ENCODE measurements around the gene PRH2. TPM values are rescaled to one million over a fixed set of nuclear protein-coding genes. Genes with fewer than 3 reads are reported as not detected.

PRH2 gene
- total RNA-seq, 2 experiments from 2014 or later, result not detected

- ChIA-PET POLR2A (no interaction called here), CTCF (no interaction called here)
- DNase-seq (no peak), ATAC-seq (no peak)
- H3K36me3 Mint-ChIP-seq (ENCODE audit: low read depth), result peaks cover 11% of the 10 kb centered on the region
- no peaks in the 10 kb centered on the region for H3K27me3 Mint-ChIP-seq (ENCODE audit: low read depth)
- H3K9me3 Mint-ChIP-seq (ENCODE audit: insufficient read depth), result no peaks in the 10 kb centered on the region
- no peak overlapping the region for H3K4me3 Mint-ChIP-seq
- peaks cover 1% of the 10 kb centered on the region for H3K4me1 Mint-ChIP-seq (ENCODE audit: low read depth)
- H3K27ac Mint-ChIP-seq, result no peak overlapping the region
These were observed 38.4 kb downstream of the PRH2 start for GRCh38 chr12:10967409-10967808.

- ATAC-seq (no peak), DNase-seq (no peak)
- H3K27ac Mint-ChIP-seq, result no peak overlapping the region
- no peaks in the 10 kb centered on the region for H3K9me3 Mint-ChIP-seq (ENCODE audit: insufficient read depth)
- peaks cover 1% of the 10 kb centered on the region for H3K4me1 Mint-ChIP-seq (ENCODE audit: low read depth)
- H3K36me3 Mint-ChIP-seq (ENCODE audit: low read depth), result peaks cover 15% of the 10 kb centered on the region
- ChIA-PET POLR2A (no interaction called here), CTCF (interaction anchor here (0.9 kb wide), 1 partner anchor 518 kb away, joined by 3 read pairs; no protein-coding TSS in a partner anchor)
- H3K27me3 Mint-ChIP-seq (ENCODE audit: low read depth), result no peaks in the 10 kb centered on the region
- no peak overlapping the region for H3K4me3 Mint-ChIP-seq
These were observed 39.9 kb downstream of the PRH2 start for GRCh38 chr12:10968765-10969456.

GRCh38 chr12:10974965-10975364 lies 45.9 kb downstream of the PRH2 start:
- H3K36me3 Mint-ChIP-seq (ENCODE audit: low read depth), result peaks cover 17% of the 10 kb centered on the region
- H3K27ac Mint-ChIP-seq, result no peak overlapping the region
- ATAC-seq (no peak), DNase-seq (no peak)
- H3K4me1 Mint-ChIP-seq (ENCODE audit: low read depth), result no peaks in the 10 kb centered on the region
- ChIA-PET CTCF (interaction anchor here (1.6 kb wide), 1 partner anchor 11 kb away, joined by 4 read pairs; no protein-coding TSS in a partner anchor), POLR2A (no interaction called here)
- no peak overlapping the region for H3K4me3 Mint-ChIP-seq
- H3K27me3 Mint-ChIP-seq (ENCODE audit: low read depth), result peaks cover 26% of the 10 kb centered on the region
- H3K9me3 Mint-ChIP-seq (ENCODE audit: insufficient read depth), result no peaks in the 10 kb centered on the region

- H3K9me3 Mint-ChIP-seq (ENCODE audit: insufficient read depth), result no peaks in the 10 kb centered on the region
- peaks cover 16% of the 10 kb centered on the region for H3K36me3 Mint-ChIP-seq (ENCODE audit: low read depth)
- ChIA-PET POLR2A (interaction anchor here (0.8 to 1.1 kb wide), 2 partner anchors 188 to 189 kb away, joined by 4 read pairs; partner anchors contain the start of gene SMIM10L1), CTCF (no interaction called here)
- peak; percentile 80 for DNase-seq
- peak overlapping the region; percentile 35 for H3K4me3 Mint-ChIP-seq
- ATAC-seq, result peak; percentile 90
- no peak overlapping the region for H3K27ac Mint-ChIP-seq
- peaks cover 24% of the 10 kb centered on the region for H3K4me1 Mint-ChIP-seq (ENCODE audit: low read depth)
- H3K27me3 Mint-ChIP-seq (ENCODE audit: low read depth), result peaks cover 34% of the 10 kb centered on the region
These were observed 53.2 kb downstream of the PRH2 start for GRCh38 chr12:10982244-10982643.

Other genes starting within 250 kb of the PRH2 start
- gene YBX3, start 205.9 kb upstream of the PRH2 start, total RNA-seq, result 10 to 100 TPM; 85.4 to 91.9 TPM
- gene TAS2R7, start 126.6 kb upstream of the PRH2 start, total RNA-seq, result not detected
- not detected for gene TAS2R8, start 122.0 kb upstream of the PRH2 start, total RNA-seq
- gene TAS2R9, start 119.1 kb upstream of the PRH2 start, total RNA-seq, result not detected
- gene TAS2R10, start 102.9 kb upstream of the PRH2 start, total RNA-seq, result not detected
- 1 to 10 TPM; 1.3 to 2.9 TPM for gene PRR4, start 79.8 kb upstream of the PRH2 start, total RNA-seq
- 10 to 100 TPM; 21.3 to 21.4 TPM for gene PRH1, start 45.0 kb upstream of the PRH2 start, total RNA-seq
- gene TAS2R13, start 19.7 kb upstream of the PRH2 start, total RNA-seq, result 1 to 10 TPM; 1.0 to 1.1 TPM
- gene TAS2R14, start 10.0 kb downstream of the PRH2 start, total RNA-seq, result 1 to 10 TPM; 2.1 to 2.4 TPM
- 1 to 10 TPM in 1 of 2 experiments, under 1 TPM in 1; 0.95 to 1.4 TPM for gene TAS2R50, start 57.7 kb downstream of the PRH2 start, total RNA-seq
- gene TAS2R20, start 69.1 kb downstream of the PRH2 start, total RNA-seq, result 1 to 10 TPM; 1.9 to 2.2 TPM
- gene TAS2R19, start 93.4 kb downstream of the PRH2 start, total RNA-seq, result 1 to 10 TPM; 1.9 to 2.1 TPM
- 1 to 10 TPM; 2.2 to 3.0 TPM for gene TAS2R31, start 102.2 kb downstream of the PRH2 start, total RNA-seq
- gene TAS2R46, start 133.1 kb downstream of the PRH2 start, total RNA-seq, result 1 to 10 TPM; 1.4 to 1.5 TPM
- 1 to 10 TPM in 1 of 2 experiments, under 1 TPM in 1; 0.73 to 1.1 TPM for gene TAS2R43, start 163.1 kb downstream of the PRH2 start, total RNA-seq
- gene TAS2R30, start 205.4 kb downstream of the PRH2 start, total RNA-seq, result 1 to 10 TPM; 3.2 to 3.5 TPM
- 1 to 10 TPM; 8.9 to 9.5 TPM for gene SMIM10L1, start 242.0 kb downstream of the PRH2 start, total RNA-seq

Measured in activated CD8-positive, alpha-beta T cell treated with anti-CD3 and anti-CD28 coated beads, Interleukin-2, amount 10 ng/mL, durations not matched to agents 7 days and 5 days (primary cell).